GM12801 (cell line): ENCODE measurements around the gene COL6A2.

Experiments
- CTCF ChIP-seq: IDR thresholded peaks from one replicate; pipeline ENCODE4 v1.5.1; 2011; ENCODE audit warnings: control low read depth; ENCODE audit not compliant: insufficient read length; ENCODE audit errors: extremely low read depth

The COL6A2 gene

GRCh38 chr21:46135782-46136395 lies 38.0 kb downstream of the COL6A2 start:
- no peak for TF ChIP-seq CTCF

GRCh38 chr21:46136739-46137349 lies 38.9 kb downstream of the COL6A2 start:
- no peak for TF ChIP-seq CTCF

- TF ChIP-seq CTCF: no peak
Measured at GRCh38 chr21:46137908-46138307, 40.0 kb downstream of the COL6A2 start.

GRCh38 chr21:46138383-46138970 lies 40.6 kb downstream of the COL6A2 start:
- TF ChIP-seq CTCF: no peak

GRCh38 chr21:46139686-46140085 lies 41.8 kb downstream of the COL6A2 start:
- no peak for TF ChIP-seq CTCF

- TF ChIP-seq CTCF: no peak
Measured at GRCh38 chr21:46141767-46142581, 44.1 kb downstream of the COL6A2 start.
